ENCODE data around the gene ARL14EP. TPM values are rescaled to one million over a fixed set of nuclear protein-coding genes. Genes with fewer than 3 reads are reported as not detected.

ARL14EP gene
- total RNA-seq, 1 experiment from 2014 or later = 25.3 TPM

GRCh38 chr11:30279796-30280195, 43.1 kb upstream of the ARL14EP start:
- POLR2A ChIA-PET = no interaction called here
- Histone ChIP-seq H4K20me1 (ENCODE audit: insufficient read depth) (no peaks in the 10 kb centered on the region), H3K27ac (ENCODE audit: low read depth, low read length) (no peak overlapping the region), H3K36me3 (ENCODE audit: control insufficient read depth in 1 of 2, insufficient read depth in 2 of 2, low read length in 2 of 2) (no peaks in the 10 kb centered on the region), H2AFZ (ENCODE audit: low read depth, low read length, poor library complexity, severe bottlenecking) (no peak overlapping the region), H3K9me2 (ENCODE audit: insufficient read depth) (no peaks in the 10 kb centered on the region), H3K9ac (ENCODE audit: low read length) (no peak overlapping the region), H3K4me3 (replicated peaks in 1 of 2; ENCODE audit: low read depth in 1 of 2, low read length in 2 of 2) (no peak overlapping the region), H3K27me3 (ENCODE audit: insufficient read depth, low read length) (peaks cover 32% of the 10 kb centered on the region), H3K9me3 (ENCODE audit: control insufficient read depth in 1 of 2, insufficient read depth in 1 of 2, low read depth in 1 of 2, low read length in 2 of 2) (no peaks in the 10 kb centered on the region), H3K79me2 (ENCODE audit: insufficient read depth, low read length) (no peaks in the 10 kb centered on the region), H3K4me1 (ENCODE audit: control insufficient read depth in 1 of 2, insufficient read depth in 2 of 2, low read length in 2 of 2) (no peaks in the 10 kb centered on the region), H3K4me2 (ENCODE audit: low read length) (no peak overlapping the region)
- CTCF ChIA-PET = no interaction called here
- ATAC-seq (no peak), DNase-seq (ENCODE audit: low read depth, low spot score) (no peak)
- no TSS peak for BruUV-seq (replicated peaks)
- intact Hi-C loops (cut with micrococcal nuclease) = no loop called here
- RAD21 ChIA-PET (ENCODE audit: low non-redundant PET in 1 of 2, low total read pairs in 2 of 2, uncharacterized antibody in 2 of 2, unreplicated experiment in 2 of 2) = no interaction called here
- TF ChIP-seq, protein P1, sequence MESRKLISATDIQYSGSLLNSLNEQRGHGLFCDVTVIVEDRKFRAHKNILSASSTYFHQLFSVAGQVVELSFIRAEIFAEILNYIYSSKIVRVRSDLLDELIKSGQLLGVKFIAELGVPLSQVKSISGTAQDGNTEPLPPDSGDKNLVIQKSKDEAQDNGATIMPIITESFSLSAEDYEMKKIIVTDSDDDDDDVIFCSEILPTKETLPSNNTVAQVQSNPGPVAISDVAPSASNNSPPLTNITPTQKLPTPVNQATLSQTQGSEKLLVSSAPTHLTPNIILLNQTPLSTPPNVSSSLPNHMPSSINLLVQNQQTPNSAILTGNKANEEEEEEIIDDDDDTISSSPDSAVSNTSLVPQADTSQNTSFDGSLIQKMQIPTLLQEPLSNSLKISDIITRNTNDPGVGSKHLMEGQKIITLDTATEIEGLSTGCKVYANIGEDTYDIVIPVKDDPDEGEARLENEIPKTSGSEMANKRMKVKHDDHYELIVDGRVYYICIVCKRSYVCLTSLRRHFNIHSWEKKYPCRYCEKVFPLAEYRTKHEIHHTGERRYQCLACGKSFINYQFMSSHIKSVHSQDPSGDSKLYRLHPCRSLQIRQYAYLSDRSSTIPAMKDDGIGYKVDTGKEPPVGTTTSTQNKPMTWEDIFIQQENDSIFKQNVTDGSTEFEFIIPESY (IDR thresholded peaks at IDR 0.05; ENCODE audit: extremely low read depth, insufficient replicate concordance, low read length) = no peak
- TF ChIP-seq RAD21 (IDR thresholded peaks at IDR 0.05; ENCODE audit: low read depth) = no peak
- TF ChIP-seq, protein P2, sequence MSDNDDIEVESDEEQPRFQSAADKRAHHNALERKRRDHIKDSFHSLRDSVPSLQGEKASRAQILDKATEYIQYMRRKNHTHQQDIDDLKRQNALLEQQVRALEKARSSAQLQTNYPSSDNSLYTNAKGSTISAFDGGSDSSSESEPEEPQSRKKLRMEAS (IDR thresholded peaks at IDR 0.05) = no peak
- no peak for TF ChIP-seq SRF (IDR thresholded peaks at IDR 0.05; ENCODE audit: low read depth)

GRCh38 chr11:30281476-30282288, 41.2 kb upstream of the ARL14EP start:
- no TSS peak for BruUV-seq (replicated peaks)
- Histone ChIP-seq H3K4me3 (replicated peaks in 1 of 2; ENCODE audit: low read depth in 1 of 2, low read length in 2 of 2) (no peak overlapping the region), H3K79me2 (ENCODE audit: insufficient read depth, low read length) (no peaks in the 10 kb centered on the region), H3K27me3 (ENCODE audit: insufficient read depth, low read length) (peaks cover 19% of the 10 kb centered on the region), H3K9me3 (ENCODE audit: control insufficient read depth in 1 of 2, insufficient read depth in 1 of 2, low read depth in 1 of 2, low read length in 2 of 2) (no peaks in the 10 kb centered on the region), H4K20me1 (ENCODE audit: insufficient read depth) (no peaks in the 10 kb centered on the region), H2AFZ (ENCODE audit: low read depth, low read length, poor library complexity, severe bottlenecking) (no peak overlapping the region), H3K4me2 (ENCODE audit: low read length) (no peak overlapping the region), H3K9ac (ENCODE audit: low read length) (no peak overlapping the region), H3K9me2 (ENCODE audit: insufficient read depth) (no peaks in the 10 kb centered on the region), H3K27ac (ENCODE audit: low read depth, low read length) (no peak overlapping the region), H3K36me3 (ENCODE audit: control insufficient read depth in 1 of 2, insufficient read depth in 2 of 2, low read length in 2 of 2) (no peaks in the 10 kb centered on the region), H3K4me1 (ENCODE audit: control insufficient read depth in 1 of 2, insufficient read depth in 2 of 2, low read length in 2 of 2) (no peaks in the 10 kb centered on the region)
- intact Hi-C loops (cut with micrococcal nuclease) = no loop called here
- POLR2A ChIA-PET = no interaction called here
- ATAC-seq (no peak), DNase-seq (ENCODE audit: low read depth, low spot score) (no peak)
- CTCF ChIA-PET = no interaction called here
- RAD21 ChIA-PET (ENCODE audit: low non-redundant PET in 1 of 2, low total read pairs in 2 of 2, uncharacterized antibody in 2 of 2, unreplicated experiment in 2 of 2) = no interaction called here
- TF ChIP-seq, protein P2 (IDR thresholded peaks at IDR 0.05) = no peak
- no peak for TF ChIP-seq YY1 (IDR thresholded peaks at IDR 0.05; ENCODE audit: extremely low read depth, insufficient replicate concordance, low read depth, low read length)
- no peak for TF ChIP-seq SIN3A (IDR thresholded peaks at IDR 0.05; ENCODE audit: low read depth)
- no peak for TF ChIP-seq ZFX (IDR thresholded peaks at IDR 0.05)
- no peak for TF ChIP-seq CBX3 (IDR thresholded peaks at IDR 0.05; ENCODE audit: low read depth)
- TF ChIP-seq JUND (IDR thresholded peaks at IDR 0.05) = no peak
- TF ChIP-seq EZH2phosphoT487 (IDR thresholded peaks at IDR 0.05; ENCODE audit: borderline replicate concordance) = no peak
- TF ChIP-seq ZNF274 (IDR thresholded peaks at IDR 0.05; ENCODE audit: low read depth, low read length) = no peak
- no peak for TF ChIP-seq EZH2 (IDR thresholded peaks at IDR 0.05)
- TF ChIP-seq, protein P1 (IDR thresholded peaks at IDR 0.05; ENCODE audit: extremely low read depth, insufficient replicate concordance, low read length) = no peak
- no peak for TF ChIP-seq POLR2A (IDR thresholded peaks at IDR 0.05; ENCODE audit: borderline replicate concordance, extremely low read depth, insufficient read depth, insufficient read length)
- TF ChIP-seq, protein P3, sequence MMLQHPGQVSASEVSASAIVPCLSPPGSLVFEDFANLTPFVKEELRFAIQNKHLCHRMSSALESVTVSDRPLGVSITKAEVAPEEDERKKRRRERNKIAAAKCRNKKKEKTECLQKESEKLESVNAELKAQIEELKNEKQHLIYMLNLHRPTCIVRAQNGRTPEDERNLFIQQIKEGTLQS (IDR thresholded peaks at IDR 0.05) = no peak
- no peak for TF ChIP-seq EGR1 (IDR thresholded peaks at IDR 0.05; ENCODE audit: low read depth)
- no peak for TF ChIP-seq SRF (IDR thresholded peaks at IDR 0.05; ENCODE audit: low read depth)
